ENCODE results near the gene HNRNPC.

GRCh38 chr14:21241218-21241819, 27.9 kb downstream of the HNRNPC start:
- TF ChIP-seq MXI1 (conservative IDR thresholded peaks at IDR 0.05; ENCODE audit: poor library complexity, severe bottlenecking) = no peak
- TF ChIP-seq EZH2 (IDR thresholded peaks at IDR 0.05; ENCODE audit: borderline replicate concordance, insufficient read depth, low read length, poor library complexity, severe bottlenecking) = no peak
- peak; percentile 56 for TF ChIP-seq CTCF (IDR thresholded peaks at IDR 0.05; ENCODE audit: poor library complexity, severe bottlenecking)

All from neural cell (in vitro differentiated cells).